Measurements from ENCODE around the gene LYSMD1.

The LYSMD1 gene

DNA sequence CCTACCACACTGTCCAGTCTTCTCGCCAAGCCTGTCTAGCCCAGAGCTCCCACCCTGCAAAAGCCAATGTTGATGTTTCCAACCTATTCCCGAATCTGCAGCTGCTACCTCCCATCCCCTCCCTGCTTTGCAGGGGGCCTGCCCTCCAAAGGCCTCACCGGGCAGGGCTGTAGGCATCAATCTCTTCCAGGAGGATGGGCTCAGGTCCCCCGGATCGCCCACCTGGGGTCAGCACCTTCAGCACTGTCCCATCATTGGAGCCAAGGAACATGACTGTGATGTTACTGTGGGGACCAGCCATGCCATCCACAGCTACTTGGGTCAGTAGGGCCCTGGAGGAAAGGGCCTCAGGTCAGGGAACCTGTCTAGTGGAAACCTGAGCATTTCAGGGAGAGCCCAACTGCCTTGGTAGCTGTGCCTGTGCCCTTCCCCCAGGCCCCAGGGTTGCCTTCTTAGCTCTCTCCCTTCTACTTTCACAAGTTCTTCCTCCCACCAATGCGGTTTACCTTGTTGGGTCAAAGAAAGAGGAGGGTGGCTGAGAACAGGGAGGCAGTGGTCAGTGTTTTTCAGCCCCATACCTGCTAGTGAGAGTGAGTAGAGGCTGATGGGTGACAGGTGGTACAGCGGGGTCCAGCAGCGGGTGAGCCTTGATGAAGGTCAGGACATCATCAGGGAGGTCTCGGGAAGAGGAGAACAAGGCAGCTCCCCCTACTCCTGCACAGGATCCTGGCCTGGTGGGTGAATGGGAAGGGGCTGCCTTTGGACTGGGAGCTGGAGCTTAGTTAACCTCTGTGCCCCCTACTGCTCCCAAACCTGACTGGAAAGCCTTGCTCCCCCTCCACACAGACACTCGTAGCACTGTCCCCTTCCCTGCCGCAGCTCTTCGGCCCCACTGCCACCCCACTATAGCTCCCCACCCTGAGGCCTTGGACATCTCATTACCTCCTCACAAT, 30.0 kb downstream of the LYSMD1 start:
- DNase-seq = no peak

DNA sequence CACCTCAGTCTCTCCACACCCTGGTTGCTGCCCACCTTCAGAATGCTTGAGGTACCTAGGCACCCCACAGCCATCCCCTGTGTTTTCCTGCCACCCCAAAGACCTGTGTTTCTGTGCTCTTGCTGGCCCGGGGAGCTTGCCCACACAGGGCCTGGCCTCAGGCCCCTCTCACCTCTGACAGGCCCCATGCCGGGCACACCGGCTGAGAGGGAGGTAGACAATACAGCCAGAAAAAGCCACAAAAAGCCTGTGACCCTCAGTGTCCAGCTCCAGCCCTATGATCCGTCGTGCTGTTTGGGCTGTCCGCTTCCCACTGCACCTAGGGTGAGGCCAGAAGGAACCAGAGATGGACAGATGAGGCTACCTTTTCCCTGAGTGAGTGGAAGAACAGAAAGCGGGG, 30.7 kb downstream of the LYSMD1 start:
- no peak for DNase-seq

DNA sequence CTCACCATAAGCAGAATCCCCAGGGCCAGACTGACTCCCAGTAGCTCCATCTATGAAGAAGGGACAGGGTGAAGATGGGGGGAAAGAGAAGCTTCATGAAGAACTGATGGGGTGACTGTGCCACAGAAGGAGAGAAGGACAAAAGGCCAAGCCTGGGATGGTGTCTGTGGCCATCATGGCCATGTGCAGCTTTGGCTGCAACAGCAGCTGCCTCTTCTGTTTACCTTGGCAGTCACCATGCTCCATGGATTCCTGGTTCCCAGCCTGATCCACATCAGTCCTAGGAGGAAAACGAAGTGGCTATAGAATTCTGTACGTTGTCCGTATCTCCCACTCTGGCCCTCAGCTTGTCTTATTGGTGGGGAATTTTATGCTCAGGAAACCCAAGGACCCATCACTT, 31.3 kb downstream of the LYSMD1 start:
- no peak for DNase-seq

DNA sequence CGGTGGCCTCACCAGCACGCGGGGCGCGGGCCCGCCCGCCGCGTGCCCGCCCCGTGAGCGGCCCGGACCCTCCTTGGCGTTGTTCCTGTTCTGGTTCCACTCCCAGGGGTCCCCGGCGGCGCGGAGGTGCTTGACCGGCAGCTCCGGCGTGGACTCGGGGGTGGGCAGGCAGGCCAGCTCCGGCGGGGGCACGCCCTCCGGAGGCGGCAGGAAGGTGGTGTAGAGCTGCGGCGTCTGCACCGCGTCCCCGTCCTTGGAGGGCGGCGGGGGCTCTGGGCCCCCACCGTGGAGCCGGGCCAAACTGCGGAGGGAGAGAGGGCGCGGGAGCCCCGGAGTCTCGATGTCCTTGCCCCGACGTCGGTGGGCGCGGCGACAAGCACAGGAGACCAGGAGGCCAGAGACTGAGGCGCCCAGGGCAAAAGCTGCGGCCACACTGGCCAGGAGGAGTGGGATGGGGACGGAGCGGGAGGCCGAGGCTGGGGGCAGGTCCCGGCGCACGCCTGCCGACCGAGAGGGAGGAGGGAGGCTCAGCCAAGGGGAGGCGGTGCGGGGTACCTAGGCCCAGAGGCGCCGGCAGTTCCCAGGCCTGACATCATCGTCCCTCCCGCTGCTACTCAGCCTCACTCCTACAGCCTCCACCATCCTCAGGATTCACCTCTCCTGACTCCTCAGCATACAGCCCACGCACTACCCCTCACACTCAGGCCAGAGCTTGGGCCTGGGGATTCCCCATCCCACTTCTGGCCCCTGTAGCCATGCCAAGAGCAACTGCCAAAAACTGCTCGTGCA, 32.5 kb downstream of the LYSMD1 start:
- DNase-seq = no peak

DNA sequence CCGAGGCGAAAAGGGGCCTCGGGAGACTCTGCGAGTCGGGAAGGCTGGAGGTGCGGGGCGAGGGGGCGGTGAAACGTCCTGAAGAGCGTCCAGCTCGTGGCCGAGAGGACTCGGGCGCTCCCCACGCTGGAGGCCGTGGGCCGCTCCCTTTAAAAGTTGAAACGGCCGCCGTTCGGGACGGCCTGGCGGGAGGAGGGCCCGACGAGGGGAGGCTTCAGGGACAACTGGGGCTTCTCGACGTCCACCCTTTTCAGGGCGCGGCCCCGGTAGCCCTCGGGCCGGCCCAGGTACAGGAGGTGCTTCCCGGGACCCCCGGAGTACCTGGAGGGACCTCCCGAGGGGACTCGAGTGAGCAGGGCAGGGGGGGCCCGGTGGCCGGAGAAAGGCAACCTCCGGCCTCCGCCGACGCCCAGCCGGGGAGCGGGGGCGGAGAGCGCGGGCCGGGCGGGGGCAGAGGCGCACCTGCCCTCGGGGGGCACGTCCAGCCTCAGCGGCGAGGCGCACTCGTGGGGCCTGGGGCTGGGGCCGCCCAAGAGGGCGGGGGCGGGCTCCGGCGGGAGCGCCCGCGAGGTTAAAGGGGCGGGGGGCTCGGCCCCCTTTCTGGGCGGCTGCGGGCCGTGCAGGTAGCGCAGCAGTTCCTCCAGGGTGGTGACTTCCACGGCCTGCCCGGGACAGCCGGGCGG, 33.2 kb downstream of the LYSMD1 start:
- DNase-seq = no peak

DNA sequence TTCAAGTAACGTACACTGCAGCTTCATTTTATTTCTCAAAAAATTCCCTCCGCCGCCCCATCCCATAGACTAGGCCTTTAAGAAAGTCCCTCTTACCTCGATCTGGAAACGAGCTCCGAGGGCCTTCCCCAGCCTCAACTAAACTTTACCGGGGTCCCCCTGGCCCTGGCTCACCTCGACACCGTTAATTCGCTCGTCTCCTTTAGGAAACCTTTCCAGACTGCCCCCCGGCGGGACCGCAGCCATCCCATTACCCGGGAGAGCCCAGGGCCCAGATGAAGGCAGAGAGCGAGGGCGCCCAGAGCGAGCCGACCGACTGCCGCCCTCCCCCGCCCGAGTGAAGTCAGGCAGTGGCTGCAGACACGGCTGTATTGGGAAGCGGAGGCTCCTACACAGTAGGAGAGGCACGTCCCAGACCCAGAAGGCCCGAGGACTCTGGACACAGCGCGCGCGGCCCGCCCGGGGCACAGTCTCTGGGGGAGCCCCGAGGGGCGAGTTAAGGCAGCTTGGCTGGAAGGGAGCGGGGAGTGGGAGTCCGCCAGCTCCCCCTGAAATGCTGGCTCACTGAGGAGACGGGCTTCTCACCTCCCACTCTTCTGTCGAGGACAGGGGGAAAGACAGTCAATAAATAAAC, 33.9 kb downstream of the LYSMD1 start:
- DNase-seq = no peak

DNA sequence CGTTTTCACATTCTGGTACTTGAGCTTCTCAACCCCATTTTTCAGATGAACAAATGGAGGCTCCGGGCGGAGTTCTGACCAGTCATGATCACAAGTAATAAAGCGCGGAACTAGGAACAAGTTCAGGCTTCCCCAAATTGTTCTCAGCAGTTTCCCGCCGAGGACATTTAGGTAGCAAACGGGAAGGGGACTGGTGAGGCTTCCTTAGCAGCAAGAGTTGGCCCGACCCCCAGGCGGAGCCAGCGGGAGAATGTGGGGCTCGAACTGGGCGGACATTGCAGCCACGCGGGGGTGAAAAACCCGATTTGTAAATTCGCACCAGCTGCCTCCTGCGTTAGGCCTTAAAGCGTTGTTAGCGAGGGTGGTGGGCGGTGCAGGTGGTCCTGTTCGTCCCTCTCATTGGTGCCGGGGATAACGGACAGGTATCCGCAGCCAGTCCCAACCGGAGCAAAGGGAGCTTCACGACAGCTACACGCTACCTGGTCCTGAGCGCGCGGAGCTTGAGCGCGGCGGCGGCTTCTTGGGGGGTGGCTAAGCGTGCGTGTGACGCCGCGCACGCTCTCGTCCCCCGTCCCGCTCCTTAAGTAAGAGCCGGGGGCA, 34.6 kb downstream of the LYSMD1 start:
- no peak for DNase-seq

DNA sequence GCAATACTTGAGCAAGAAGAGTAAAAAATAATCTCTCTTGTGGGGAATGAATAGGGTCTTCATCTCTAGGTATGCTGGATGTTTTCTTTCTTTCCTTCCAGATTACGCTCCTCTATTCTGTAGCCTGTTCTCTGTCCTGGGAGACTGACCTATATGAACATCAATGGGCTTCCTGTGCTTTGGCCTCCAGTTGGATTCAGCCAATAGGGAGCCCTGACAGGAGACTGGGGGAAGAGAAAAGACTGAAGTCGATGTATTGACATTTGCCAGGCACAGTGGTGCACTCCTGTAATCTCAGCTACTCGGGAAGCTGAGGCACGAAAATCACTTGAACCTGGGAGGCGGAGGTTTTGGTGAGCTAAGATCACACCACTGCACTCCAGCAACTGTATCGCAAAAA, 36.9 kb downstream of the LYSMD1 start:
- DNase-seq = no peak

DNA sequence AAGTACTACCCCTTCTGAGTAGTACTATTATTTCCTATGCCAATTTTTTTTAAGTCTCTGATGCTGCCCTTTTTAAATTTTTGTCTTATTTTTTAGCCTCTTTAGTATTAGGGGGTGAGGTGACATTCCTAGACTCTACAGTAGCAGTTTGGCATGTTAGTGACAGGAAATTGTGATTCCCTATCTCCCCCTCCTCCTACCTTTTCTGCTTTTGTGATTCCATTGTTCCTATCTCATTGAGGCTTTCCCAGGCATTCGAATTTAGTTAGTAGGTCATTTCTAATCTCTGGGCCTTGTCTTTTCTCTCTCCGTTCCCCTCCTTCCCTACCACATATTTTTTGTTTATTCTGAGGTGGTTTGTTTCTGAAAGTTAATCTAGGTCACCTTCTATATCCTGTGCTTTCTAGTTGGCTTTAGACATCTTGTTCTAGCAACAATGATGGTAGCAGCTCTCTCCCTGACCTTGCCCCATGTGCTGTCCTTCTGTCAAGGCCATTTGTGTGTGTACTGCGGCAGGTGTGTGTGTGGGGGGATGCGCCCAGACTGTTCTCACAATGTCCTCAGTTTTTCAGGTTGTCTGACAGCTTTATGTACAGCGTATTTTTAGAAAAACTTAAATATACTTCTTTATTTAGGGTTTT, 40.8 kb downstream of the LYSMD1 start:
- no peak for DNase-seq

DNA sequence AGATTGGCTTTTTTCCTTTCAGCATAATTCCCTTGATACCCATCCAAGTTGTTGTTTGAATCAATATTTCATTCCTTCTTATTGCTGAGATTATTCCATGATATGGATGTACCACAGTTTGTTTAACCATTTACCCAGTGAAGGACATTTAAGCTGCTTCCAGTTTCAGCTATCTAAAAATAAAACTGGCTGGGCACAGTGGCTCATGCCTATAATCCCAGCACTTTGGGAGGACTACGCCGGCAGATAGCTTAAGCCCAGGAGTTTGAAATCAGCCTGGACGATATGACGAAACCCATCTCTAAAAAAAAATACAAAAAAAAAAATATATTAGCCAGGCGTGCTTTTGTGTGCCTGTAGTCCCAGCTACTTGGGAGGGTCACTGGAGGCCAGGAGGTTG, 51.8 kb downstream of the LYSMD1 start:
- no peak for DNase-seq

All from SW 1271 (cell line).